Spleen (tissue), 7 donors: ENCODE data around the gene USP28.

Experiments
- POLR2A ChIP-seq, 3 donors: fragments of 450-650 bp; IDR thresholded peaks; one replicate each; pipeline ENCODE4 v1.5.1; 2017; ENCODE audit warnings: antibody characterized with exemption in 3 of 3, mild to moderate bottlenecking in 1 of 3
- POLR2AphosphoS5 ChIP-seq, 3 donors: sonication (generic); formaldehyde crosslinking; IDR thresholded peaks; one replicate each; pipeline ENCODE4 v1.5.1; 2017; ENCODE audit warnings: antibody characterized with exemption in 3 of 3
- TF ChIP-seq, protein P1 (sequence below), 11 experiments: fragments of 200-600 bp in 7 of 11; fragments of 450-650 bp in 4 of 11; sonication (generic) in 4 of 11; IDR thresholded peaks in 8 of 11; conservative IDR thresholded peaks in 3 of 11; 1 replicate in 7 of 11; 2 replicates in 4 of 11; pipeline versions ENCODE4 v1.4.0 to v1.8.0; 2016 to 2021; ENCODE audit warnings: antibody characterized with exemption in 11 of 11, inconsistent platforms in 4 of 11, mild to moderate bottlenecking in 1 of 11
- donor health status: DM: no; HTN: no; CAD: no; lungs with moderate emphysema.
- donor health status: DM: no; HTN: no; CAD: no.
- donor health status: DM: no; HTN: no; CAD: no.

DNA sequence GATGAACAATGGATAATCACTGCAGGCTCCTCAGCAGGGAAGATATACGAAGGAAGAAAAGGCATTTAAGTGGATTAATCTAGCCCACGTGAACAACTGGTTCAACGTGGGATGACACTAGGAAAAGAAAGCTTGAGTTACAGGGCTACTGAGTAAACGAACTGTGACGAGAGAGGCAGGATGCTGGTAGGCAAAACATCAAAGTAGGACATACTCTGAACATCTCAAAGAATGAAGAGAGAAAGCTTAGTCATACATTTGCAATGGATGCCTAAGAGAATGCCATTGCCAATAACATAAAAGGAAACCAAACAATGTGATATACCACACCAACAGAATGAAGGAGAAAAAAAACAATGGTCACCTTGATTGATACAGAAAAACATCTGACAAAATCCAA lies 12.9 kb downstream of the USP28 start:
- TF ChIP-seq, protein P1, sequence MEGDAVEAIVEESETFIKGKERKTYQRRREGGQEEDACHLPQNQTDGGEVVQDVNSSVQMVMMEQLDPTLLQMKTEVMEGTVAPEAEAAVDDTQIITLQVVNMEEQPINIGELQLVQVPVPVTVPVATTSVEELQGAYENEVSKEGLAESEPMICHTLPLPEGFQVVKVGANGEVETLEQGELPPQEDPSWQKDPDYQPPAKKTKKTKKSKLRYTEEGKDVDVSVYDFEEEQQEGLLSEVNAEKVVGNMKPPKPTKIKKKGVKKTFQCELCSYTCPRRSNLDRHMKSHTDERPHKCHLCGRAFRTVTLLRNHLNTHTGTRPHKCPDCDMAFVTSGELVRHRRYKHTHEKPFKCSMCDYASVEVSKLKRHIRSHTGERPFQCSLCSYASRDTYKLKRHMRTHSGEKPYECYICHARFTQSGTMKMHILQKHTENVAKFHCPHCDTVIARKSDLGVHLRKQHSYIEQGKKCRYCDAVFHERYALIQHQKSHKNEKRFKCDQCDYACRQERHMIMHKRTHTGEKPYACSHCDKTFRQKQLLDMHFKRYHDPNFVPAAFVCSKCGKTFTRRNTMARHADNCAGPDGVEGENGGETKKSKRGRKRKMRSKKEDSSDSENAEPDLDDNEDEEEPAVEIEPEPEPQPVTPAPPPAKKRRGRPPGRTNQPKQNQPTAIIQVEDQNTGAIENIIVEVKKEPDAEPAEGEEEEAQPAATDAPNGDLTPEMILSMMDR (IDR thresholded peaks at IDR 0.05 in 8 of 11, conservative IDR thresholded peaks at IDR 0.05 in 3 of 11), result no peak
- TF ChIP-seq POLR2A (IDR thresholded peaks at IDR 0.05) (no peak), POLR2AphosphoS5 (IDR thresholded peaks at IDR 0.05) (no peak)
